Uterus (tissue), 4 donors: Measurements from ENCODE around the gene ELP1. TPM values are rescaled to one million over a fixed set of nuclear protein-coding genes. Genes with fewer than 3 reads are reported as not detected.
"Not testable (repeated sequence)": the region's sequence is repeated elsewhere in the genome, so short reads cannot be mapped to it uniquely, and the experiment has no call there.

Source experiments
- DNase-seq, 2 donors: peaks; one replicate each; pipeline ENCODE4 v3.0.0-alpha.2; 2019 to 2020
- H3K27ac ChIP-seq, 2 donors: fragments of 200-600 bp; sonication (generic); 1 replicate in 1 of 2; 2 replicates in 1 of 2; pipeline ENCODE4 v1.5.1; 2016 to 2018
- H3K27me3 ChIP-seq, 2 donors: fragments of 200-600 bp; sonication (generic); one replicate each; pipeline ENCODE4 v1.5.1; 2018 to 2019; ENCODE audit warnings: control low read depth in 1 of 2
- H3K36me3 ChIP-seq, 2 donors: fragments of 200-600 bp; sonication (generic); one replicate each; pipeline ENCODE4 v1.5.1; 2019; ENCODE audit warnings: control low read depth in 1 of 2
- H3K4me1 ChIP-seq, 2 donors: fragments of 200-600 bp; sonication (generic); one replicate each; pipeline ENCODE4 v1.5.1; 2018 to 2019; ENCODE audit warnings: control low read depth in 1 of 2
- H3K4me3 ChIP-seq, 2 donors: fragments of 200-600 bp; sonication (generic); 1 replicate in 1 of 2; 2 replicates in 1 of 2; pipeline ENCODE4 v1.5.1; 2018 to 2019; ENCODE audit warnings: mild to moderate bottlenecking in 1 of 2
- H3K9me3 ChIP-seq, 2 donors: fragments of 200-600 bp; sonication (generic); one replicate each; pipeline ENCODE4 v1.5.1; 2019; ENCODE audit warnings: control low read depth in 1 of 2
- CTCF ChIP-seq, 4 experiments: fragments of 200-600 bp in 2 of 4; fragments of 450-650 bp in 2 of 4; sonication (generic) in 2 of 4; IDR thresholded peaks; one replicate each; pipeline ENCODE4 v1.5.1; 2016 to 2019; ENCODE audit warnings: antibody characterized with exemption in 4 of 4, mild to moderate bottlenecking in 2 of 4, moderate library complexity in 1 of 4
- POLR2A ChIP-seq, 2 donors: fragments of 450-650 bp; IDR thresholded peaks; one replicate each; pipeline ENCODE4 v1.6.1; 2016; ENCODE audit warnings: antibody characterized with exemption in 2 of 2, mild to moderate bottlenecking in 1 of 2, moderate library complexity in 1 of 2
- intact Hi-C: fragments of 100-400 bp; cut with DNase I; formaldehyde crosslinking; loops from one replicate; pipeline ENCODE4 v1.15.1; 2023; ENCODE audit warnings: low total_unique reads
- total RNA-seq, 4 donors: library from RNA; depleted of rRNA in 3 of 4; stranded (reverse); fragments of >200 nt in 3 of 4; gene quantifications; one replicate each; pipeline versions ENCODE4 v1.1.0 to v1.2.4, GENCODE V29; 2014 to 2023
- donor health status: DM: yes; HTN: yes; CAD: no.

ELP1 gene
- total RNA-seq, 4 donors from 2014 or later = 5.0 to 71.2 (median 36.2) TPM

DNA sequence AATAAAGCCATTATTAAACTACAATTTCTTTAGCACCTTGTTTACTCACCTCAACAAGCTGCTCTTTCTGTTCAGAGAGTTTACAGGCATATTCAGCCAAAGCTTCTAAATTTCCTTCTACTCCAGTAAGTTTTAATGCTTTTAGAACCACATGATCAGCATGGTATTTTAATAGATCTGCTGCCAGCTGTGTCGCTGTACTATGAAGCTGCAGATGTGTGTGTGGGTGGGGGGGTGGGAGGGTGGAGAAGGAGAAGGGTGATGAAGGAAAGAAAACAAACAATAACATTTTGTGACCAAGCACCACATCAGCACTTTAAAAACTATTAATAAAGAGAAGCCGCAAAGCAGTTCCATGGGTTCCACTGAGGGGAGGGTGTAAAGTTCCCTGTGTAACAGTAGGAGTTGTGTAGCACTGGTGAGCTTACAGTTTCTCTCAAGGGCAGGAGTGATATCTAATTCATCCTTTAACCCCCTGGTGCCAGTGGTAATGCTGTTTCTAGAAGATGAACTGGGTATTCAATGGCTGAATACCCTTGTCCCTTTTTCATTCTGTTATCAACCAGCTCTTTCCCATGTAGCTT is 38.8 kb upstream of the ELP1 start:
- intact Hi-C loops = no loop called here
- no peaks in the 10 kb centered on the region for H3K36me3 ChIP-seq
- no peaks in the 10 kb centered on the region for H3K27me3 ChIP-seq
- H3K4me1 ChIP-seq = peaks cover 0 to 8% of the 10 kb centered on the region in 2 donors
- no peaks in the 10 kb centered on the region for H3K9me3 ChIP-seq
- H3K27ac ChIP-seq = peak overlapping the region in 1 of 2 donors; percentile 68
- no peak overlapping the region for H3K4me3 ChIP-seq
- TF ChIP-seq POLR2A (IDR thresholded peaks at IDR 0.05) = no peak
- no peak for TF ChIP-seq CTCF (IDR thresholded peaks at IDR 0.05)
- DNase-seq = no peak

DNA sequence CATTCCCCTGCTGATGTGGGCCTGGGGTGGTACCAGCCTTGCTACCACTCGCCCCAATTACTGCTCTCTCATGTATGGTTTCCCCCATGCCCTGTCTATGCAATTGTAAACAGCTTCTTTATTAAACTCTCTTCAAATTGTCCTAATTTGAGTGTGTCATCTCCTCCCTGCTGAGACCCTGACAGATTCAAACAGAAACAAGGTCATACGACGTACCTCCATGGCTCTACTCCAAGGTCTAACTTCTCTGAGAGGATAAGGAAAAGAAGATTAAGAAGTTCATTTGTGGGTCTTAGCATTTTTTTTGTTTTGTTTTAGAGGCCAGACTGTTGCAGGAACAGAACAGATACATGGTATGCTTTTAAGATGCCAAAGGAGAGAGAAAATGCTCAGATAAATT is 38.3 kb upstream of the ELP1 start:
- TF ChIP-seq POLR2A (IDR thresholded peaks at IDR 0.05) (no peak), CTCF (IDR thresholded peaks at IDR 0.05) (no peak)
- no peak overlapping the region for H3K4me3 ChIP-seq
- DNase-seq = no peak
- H3K27me3 ChIP-seq = no peaks in the 10 kb centered on the region
- H3K36me3 ChIP-seq = no peaks in the 10 kb centered on the region
- intact Hi-C loops = no loop called here
- no peaks in the 10 kb centered on the region for H3K9me3 ChIP-seq
- peaks cover 0 to 8% of the 10 kb centered on the region in 2 donors for H3K4me1 ChIP-seq
- H3K27ac ChIP-seq = peak overlapping the region in 1 of 2 donors; percentile 68

DNA sequence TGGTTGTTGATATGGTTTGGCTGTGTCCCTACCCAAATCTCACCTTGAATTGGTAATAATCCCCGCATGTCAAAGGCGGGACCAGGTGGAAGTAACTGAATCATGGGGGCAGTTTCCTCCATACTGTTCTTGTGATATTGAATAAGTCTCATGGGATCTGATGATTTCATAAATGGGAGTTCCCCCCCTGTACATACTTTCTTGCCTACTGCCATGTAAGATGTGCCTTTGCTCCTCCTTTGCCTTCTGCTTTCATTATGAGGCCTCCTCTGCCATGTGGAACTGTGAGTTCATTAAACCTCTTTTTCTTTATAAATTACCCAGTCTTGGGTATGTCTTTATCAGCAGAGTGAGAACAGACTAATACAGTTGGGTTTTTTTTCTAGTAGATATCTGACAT is 37.5 kb upstream of the ELP1 start:
- H3K27me3 ChIP-seq, intact Hi-C loops, DNase-seq, H3K9me3 ChIP-seq, H3K4me1 ChIP-seq, H3K36me3 ChIP-seq, H3K4me3 ChIP-seq, H3K27ac ChIP-seq: not testable (repeated sequence)

- H3K4me1 ChIP-seq = peaks cover 0 to 2% of the 10 kb centered on the region in 2 donors
- no peak for DNase-seq
- H3K27me3 ChIP-seq = no peaks in the 10 kb centered on the region
- no peaks in the 10 kb centered on the region for H3K36me3 ChIP-seq
- H3K4me3 ChIP-seq = no peak overlapping the region
- intact Hi-C loops = no loop called here
- TF ChIP-seq POLR2A (IDR thresholded peaks at IDR 0.05) (no peak), CTCF (IDR thresholded peaks at IDR 0.05) (no peak)
- H3K27ac ChIP-seq = no peak overlapping the region
- H3K9me3 ChIP-seq = no peaks in the 10 kb centered on the region
These were observed 34.0 kb upstream of the ELP1 start for GRCh38 chr9:108967916-108968315.

GRCh38 chr9:108963459-108964143 is 29.7 kb upstream of the ELP1 start:
- H3K4me3 ChIP-seq = no peak overlapping the region
- TF ChIP-seq CTCF (IDR thresholded peaks at IDR 0.05) = no peak
- no peak for TF ChIP-seq POLR2A (IDR thresholded peaks at IDR 0.05)
- H3K4me1 ChIP-seq = no peaks in the 10 kb centered on the region
- no peaks in the 10 kb centered on the region for H3K36me3 ChIP-seq
- H3K27me3 ChIP-seq = no peaks in the 10 kb centered on the region
- no peak for DNase-seq
- no peaks in the 10 kb centered on the region for H3K9me3 ChIP-seq
- no peak overlapping the region for H3K27ac ChIP-seq
- intact Hi-C loops = no loop called here
